T-helper 22 cell (primary cell): Measurements from ENCODE around the gene MAP3K1.

Source experiments
- DNase-seq: peaks from one replicate; pipeline ENCODE4 v3.0.0-alpha.2; 2020; ENCODE audit warnings: low read depth

Gene MAP3K1

GRCh38 chr5:56849671-56850070, 34.3 kb downstream of the MAP3K1 start:
- DNase-seq, result no peak

DNA sequence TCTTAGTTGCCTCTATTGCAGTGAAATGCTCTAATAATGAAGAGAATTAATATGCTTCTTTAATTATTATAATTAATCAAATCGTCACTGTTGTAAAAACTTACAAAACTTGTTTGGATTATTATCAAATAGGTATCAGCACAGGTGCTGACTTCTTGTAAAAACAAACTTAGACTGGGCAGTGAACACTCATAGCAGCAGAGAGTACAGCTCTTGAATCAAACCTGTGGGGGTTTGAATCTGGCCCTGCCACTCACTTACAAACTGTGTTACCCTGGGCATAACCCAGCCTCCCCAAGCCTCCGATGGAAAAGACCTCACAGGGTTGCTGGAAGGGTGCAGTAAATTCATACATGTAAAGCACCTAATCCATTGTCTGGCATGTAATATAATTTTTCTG, 35.1 kb downstream of the MAP3K1 start:
- no peak for DNase-seq

DNA sequence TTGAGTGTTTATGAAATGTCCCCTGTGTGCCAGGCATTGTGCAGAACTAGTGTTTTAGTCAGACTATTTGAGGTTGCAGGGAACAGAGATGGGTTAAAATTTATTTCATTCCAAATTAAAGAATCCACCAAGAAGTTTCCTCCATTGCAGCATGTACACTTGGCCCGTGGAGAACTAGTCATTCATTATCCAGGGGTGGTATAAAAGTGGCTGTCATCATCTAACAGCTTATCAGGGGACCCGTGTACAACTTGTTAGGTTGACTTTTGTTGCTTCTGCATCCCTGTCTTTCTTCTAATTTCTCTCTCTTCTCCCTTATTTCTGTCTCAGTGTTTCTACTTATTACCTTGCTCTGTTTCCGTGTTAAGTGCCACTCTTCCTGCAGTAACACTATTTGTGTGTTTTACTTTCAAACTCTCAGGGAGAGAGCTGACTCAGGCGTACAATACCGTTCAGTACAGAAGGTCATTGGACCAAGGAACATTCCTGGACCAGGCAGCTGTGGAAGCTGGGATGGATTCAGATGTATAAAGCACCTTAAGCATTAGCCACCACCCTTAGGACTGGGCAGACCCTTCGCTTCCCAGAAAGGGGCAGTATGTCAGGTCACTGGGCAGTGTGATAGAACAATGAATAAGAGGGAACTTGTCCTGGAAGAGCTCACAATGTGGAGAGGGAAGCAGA, 36.1 kb downstream of the MAP3K1 start:
- no peak for DNase-seq

GRCh38 chr5:56852228-56853000, 37.1 kb downstream of the MAP3K1 start:
- no peak for DNase-seq

GRCh38 chr5:56853698-56854097, 38.3 kb downstream of the MAP3K1 start:
- no peak for DNase-seq

DNA sequence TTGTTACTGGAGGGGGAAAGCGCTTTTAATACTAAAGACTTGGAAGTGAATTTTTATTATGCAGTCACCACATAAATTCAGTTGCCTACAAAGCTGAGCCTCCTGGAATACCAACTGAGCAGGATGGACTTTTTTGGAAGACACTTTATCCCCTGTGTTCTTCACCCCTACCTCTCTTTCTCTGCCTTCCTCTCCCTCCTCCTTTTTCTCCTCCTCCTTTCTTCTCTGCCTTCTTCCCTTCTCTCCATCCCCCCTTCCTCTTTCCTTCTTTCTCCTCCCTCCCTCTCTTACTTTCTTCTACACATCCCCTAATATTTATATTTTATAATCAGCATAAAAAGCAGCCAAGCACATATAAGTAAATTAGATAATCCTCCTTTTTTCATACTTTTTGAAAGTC, 39.6 kb downstream of the MAP3K1 start:
- no peak for DNase-seq

DNA sequence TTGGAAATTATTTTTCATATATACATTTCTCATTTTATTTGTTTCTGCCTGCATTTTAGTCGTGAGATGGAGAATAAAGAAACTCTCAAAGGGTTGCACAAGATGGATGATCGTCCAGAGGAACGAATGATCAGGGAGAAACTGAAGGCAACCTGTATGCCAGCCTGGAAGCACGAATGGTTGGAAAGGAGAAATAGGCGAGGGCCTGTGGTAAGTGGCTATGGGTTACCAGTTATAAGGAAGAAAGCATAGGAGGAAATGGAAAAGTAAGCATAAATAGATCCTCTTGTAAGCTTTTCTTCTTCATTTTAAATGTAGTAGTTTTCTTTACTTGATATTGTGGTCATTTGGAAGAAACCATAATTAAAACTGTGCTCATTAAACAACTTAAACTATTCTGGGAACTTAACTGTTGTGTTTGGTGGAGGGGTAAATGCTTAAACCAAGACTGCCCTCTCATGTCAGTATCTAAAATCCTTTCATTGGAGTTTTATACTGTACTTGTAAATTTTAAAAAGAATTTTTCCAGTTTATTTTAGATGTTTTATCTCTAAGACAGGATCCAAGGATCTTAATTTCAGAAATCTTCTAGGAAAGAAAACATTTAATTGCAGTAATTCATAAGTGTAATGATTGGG, 41.3 kb downstream of the MAP3K1 start:
- DNase-seq, result no peak

DNA sequence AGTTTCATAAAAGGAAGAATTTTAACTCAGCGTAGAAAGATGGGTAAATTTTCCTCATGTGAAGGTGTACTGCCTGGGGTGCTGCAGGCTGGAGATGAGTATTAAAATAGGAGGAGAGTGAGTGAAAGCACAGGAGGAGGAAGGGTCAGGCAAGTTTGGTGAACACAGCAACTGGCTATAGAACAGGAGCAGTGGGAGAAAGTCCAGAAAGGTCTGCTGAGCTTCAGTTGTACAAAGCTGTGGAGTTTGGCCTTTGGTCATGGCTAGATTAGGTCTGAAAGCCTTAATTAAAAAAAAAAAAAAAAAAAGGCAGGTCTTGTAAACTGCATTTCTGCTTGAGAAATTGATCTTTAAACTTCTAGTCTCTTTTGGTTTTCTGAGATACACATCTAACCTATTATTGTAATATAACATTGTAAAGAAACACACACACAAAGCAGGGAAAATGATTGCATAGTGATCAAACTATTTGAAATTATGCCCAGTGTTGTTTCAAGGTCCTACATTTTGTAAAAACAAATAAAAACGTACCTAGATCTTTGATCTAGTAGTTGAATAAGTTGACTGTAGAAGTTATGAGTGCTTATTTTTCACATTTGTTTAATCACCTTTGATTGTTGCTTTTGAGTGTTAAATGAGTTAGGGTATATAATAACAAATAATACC, 43.6 kb downstream of the MAP3K1 start:
- no peak for DNase-seq

GRCh38 chr5:56861893-56862485, 46.6 kb downstream of the MAP3K1 start:
- no peak for DNase-seq

GRCh38 chr5:56862909-56863308, 47.6 kb downstream of the MAP3K1 start:
- DNase-seq, result no peak

DNA sequence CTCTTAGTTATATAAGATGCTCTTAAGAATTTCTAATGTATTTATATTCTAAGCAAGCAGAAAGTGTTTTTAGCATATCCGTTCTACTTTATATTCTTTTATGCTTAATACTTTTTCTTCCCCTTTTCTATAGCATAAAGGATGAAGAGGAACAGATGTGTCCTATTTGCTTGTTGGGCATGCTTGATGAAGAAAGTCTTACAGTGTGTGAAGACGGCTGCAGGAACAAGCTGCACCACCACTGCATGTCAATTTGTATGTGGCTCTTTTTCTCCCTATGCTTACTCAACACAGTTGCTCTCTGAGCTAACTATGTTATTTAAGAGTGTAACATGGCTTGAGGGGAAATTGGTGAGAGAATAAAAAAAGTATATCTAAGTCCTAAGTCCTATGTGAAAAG, 56.4 kb downstream of the MAP3K1 start:
- DNase-seq, result no peak

DNA sequence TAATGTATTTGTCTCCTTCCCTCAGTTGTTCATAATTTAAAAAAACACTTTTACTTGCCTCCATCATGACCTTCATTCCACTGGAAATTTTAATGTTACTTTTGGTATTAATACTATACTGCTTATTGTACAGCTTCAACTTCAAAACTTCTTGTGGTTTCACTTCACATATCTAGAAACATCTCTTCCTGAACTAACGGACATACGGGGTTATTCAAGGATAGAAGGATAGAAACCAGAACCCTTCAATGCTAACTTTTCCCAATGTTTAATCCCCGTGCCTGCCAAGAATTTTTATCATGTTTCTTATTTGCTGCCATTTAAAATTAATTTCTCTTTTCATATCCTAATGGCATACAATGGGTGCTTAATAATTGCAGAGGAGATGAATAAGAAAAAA, 57.7 kb downstream of the MAP3K1 start:
- DNase-seq, result no peak

- DNase-seq, result no peak
Measured at GRCh38 chr5:56876327-56876726, 61.0 kb downstream of the MAP3K1 start.

DNA sequence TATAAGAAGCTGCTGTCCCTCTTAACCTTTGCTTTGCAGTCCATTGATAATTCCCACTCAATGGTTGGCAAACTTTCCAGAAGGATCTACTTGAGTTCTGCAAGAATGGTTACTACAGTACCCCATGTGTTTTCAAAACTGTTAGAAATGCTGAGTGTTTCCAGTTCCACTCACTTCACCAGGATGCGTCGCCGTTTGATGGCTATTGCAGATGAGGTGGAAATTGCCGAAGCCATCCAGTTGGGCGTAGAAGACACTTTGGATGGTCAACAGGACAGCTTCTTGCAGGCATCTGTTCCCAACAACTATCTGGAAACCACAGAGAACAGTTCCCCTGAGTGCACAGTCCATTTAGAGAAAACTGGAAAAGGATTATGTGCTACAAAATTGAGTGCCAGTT, 66.2 kb downstream of the MAP3K1 start:
- no peak for DNase-seq

GRCh38 chr5:56893251-56893951, 78.1 kb downstream of the MAP3K1 start:
- DNase-seq, result no peak

- DNase-seq, result no peak
Measured at GRCh38 chr5:56896763-56897162, 81.4 kb downstream of the MAP3K1 start.

DNA sequence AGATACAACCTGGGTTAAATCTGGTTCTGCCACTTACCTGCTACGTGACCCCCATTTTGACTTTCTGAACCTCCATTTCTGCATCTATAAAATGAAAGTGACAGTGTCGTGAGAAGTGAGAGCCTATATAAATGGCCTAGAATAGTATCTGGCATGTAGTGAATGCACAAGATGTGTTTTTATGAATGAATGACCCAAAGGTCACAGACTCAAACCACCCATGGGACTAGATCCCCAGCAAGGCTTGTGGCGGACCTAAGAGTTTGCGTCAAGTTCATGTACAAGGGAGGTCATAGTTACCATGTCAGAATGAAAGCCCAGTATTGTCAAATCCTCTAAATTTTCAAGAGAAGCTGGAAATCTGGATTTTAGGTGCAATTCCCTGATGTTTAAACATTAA, 82.9 kb downstream of the MAP3K1 start:
- no peak for DNase-seq

- no peak for DNase-seq
Measured at GRCh38 chr5:56900395-56900794, 85.0 kb downstream of the MAP3K1 start.

DNA sequence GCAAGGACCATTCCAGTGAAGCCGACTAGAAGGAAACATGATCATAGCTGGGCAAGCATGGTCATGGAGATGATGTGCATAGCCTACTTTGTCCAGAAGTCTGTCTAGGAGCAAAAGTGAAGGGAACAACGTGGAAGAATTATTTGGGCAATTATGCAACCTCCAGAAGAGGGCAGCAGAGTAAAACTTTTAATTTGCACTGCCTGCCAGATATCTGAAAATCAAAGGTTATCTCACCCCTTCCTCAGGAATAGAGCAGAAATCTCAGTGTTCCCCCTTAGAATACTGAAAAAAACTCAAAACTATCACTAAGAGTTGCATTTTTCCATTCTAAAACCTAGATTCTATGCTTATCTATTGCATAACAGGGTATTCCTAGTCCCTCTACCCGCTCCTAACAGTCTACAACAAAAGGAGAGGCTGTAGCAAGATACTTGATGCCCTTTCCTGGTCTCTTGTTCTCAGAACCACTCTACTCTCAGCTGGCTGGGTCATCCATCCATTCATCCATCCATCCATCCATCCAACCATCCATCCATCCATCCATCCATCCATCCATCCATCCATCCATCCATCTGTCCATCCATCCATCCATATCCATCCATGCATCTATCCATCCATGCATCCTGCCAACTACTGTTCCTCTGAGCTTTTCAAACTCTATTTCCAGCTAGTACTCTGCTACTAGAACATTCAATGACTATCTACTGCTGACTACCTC, 85.7 kb downstream of the MAP3K1 start:
- no peak for DNase-seq

DNA sequence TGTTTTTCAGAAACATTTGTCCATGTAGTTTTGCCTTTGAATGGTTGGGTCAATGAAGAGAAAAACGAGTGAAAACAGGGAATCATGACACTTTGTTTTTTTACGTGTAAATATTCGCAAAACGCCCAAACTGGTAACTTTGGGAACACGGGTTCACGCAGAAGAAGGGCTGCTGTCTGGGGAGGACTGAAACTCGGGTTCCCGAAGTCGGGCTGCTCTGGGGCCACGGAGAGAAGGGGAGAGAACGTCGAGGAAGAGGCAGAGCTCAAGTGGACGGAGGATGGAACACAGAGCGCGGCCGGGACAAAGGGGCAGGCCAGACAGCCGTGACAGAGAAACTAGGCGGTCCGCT, 93.6 kb downstream of the MAP3K1 start:
- no peak for DNase-seq
